Measurements from ENCODE around the gene SPTY2D1.
"Not testable (repeated sequence)": the region's sequence is repeated elsewhere in the genome, so short reads cannot be mapped to it uniquely, and the experiment has no call there.

Gene SPTY2D1

GRCh38 chr11:18677560-18677959 lies 43.4 kb upstream of the SPTY2D1 start:
- no peaks in the 10 kb centered on the region for H4K20me1 ChIP-seq (ENCODE audit: control insufficient read depth, insufficient read depth, low read depth, low read length)
- no peaks in the 10 kb centered on the region for H3K9me2 ChIP-seq (replicated peaks; ENCODE audit: control insufficient read depth, low read length)
- H3K4me2 ChIP-seq (ENCODE audit: low read length) = no peak overlapping the region
- no peak overlapping the region for H3K27ac ChIP-seq (ENCODE audit: low read depth, low read length)
- H3K27me3 ChIP-seq (ENCODE audit: control insufficient read depth, low read length) = no peaks in the 10 kb centered on the region
- H3K4me3 ChIP-seq (ENCODE audit: low read length) = no peak overlapping the region
- H3K79me2 ChIP-seq (ENCODE audit: control insufficient read depth, low read length) = no peaks in the 10 kb centered on the region
- H3F3A ChIP-seq (ENCODE audit: control insufficient read depth, insufficient read depth) = no peaks in the 10 kb centered on the region
- H3K9me3 ChIP-seq (ENCODE audit: control insufficient read depth, insufficient read depth, low read length) = no peaks in the 10 kb centered on the region
- no peaks in the 10 kb centered on the region for H3K4me1 ChIP-seq (ENCODE audit: control insufficient read depth, low read length)
- no peaks in the 10 kb centered on the region for H3K36me3 ChIP-seq (ENCODE audit: control insufficient read depth, low read length)
- TF ChIP-seq EZH2phosphoT487 (IDR thresholded peaks at IDR 0.05; ENCODE audit: borderline replicate concordance, low read length) (no peak), CTCF (IDR thresholded peaks at IDR 0.05; ENCODE audit: low read depth, low read length, poor library complexity, severe bottlenecking) (no peak)

- Histone ChIP-seq H3K4me3 (ENCODE audit: low read length) (no peak overlapping the region), H3F3A (ENCODE audit: control insufficient read depth, insufficient read depth) (no peaks in the 10 kb centered on the region), H3K79me2 (ENCODE audit: control insufficient read depth, low read length) (no peaks in the 10 kb centered on the region), H4K20me1 (ENCODE audit: control insufficient read depth, insufficient read depth, low read depth, low read length) (no peaks in the 10 kb centered on the region), H3K27ac (ENCODE audit: low read depth, low read length) (no peak overlapping the region), H3K4me2 (ENCODE audit: low read length) (no peak overlapping the region), H3K27me3 (ENCODE audit: control insufficient read depth, low read length) (no peaks in the 10 kb centered on the region), H3K9me3 (ENCODE audit: control insufficient read depth, insufficient read depth, low read length) (no peaks in the 10 kb centered on the region), H3K4me1 (ENCODE audit: control insufficient read depth, low read length) (peaks cover 5% of the 10 kb centered on the region), H3K9me2 (replicated peaks; ENCODE audit: control insufficient read depth, low read length) (no peaks in the 10 kb centered on the region), H3K36me3 (ENCODE audit: control insufficient read depth, low read length) (no peaks in the 10 kb centered on the region)
- TF ChIP-seq CTCF (IDR thresholded peaks at IDR 0.05; ENCODE audit: low read depth, low read length, poor library complexity, severe bottlenecking) (no peak), EZH2phosphoT487 (IDR thresholded peaks at IDR 0.05; ENCODE audit: borderline replicate concordance, low read length) (no peak)
Observed at GRCh38 chr11:18676803-18677202, 42.7 kb upstream of the SPTY2D1 start.

GRCh38 chr11:18672209-18672608 lies 38.1 kb upstream of the SPTY2D1 start:
- H3K4me3 ChIP-seq (ENCODE audit: low read length); H4K20me1 ChIP-seq (ENCODE audit: control insufficient read depth, insufficient read depth, low read depth, low read length); H3K4me2 ChIP-seq (ENCODE audit: low read length); H3K9me2 ChIP-seq (replicated peaks; ENCODE audit: control insufficient read depth, low read length); H3K27me3 ChIP-seq (ENCODE audit: control insufficient read depth, low read length); H3K9me3 ChIP-seq (ENCODE audit: control insufficient read depth, insufficient read depth, low read length); H3K27ac ChIP-seq (ENCODE audit: low read depth, low read length); H3K4me1 ChIP-seq (ENCODE audit: control insufficient read depth, low read length); H3F3A ChIP-seq (ENCODE audit: control insufficient read depth, insufficient read depth); H3K79me2 ChIP-seq (ENCODE audit: control insufficient read depth, low read length); H3K36me3 ChIP-seq (ENCODE audit: control insufficient read depth, low read length): not testable (repeated sequence)

GRCh38 chr11:18671246-18671645 lies 37.1 kb upstream of the SPTY2D1 start:
- no peaks in the 10 kb centered on the region for H3K9me2 ChIP-seq (replicated peaks; ENCODE audit: control insufficient read depth, low read length)
- no peak overlapping the region for H3K27ac ChIP-seq (ENCODE audit: low read depth, low read length)
- H4K20me1 ChIP-seq (ENCODE audit: control insufficient read depth, insufficient read depth, low read depth, low read length) = no peaks in the 10 kb centered on the region
- no peaks in the 10 kb centered on the region for H3K36me3 ChIP-seq (ENCODE audit: control insufficient read depth, low read length)
- H3K4me1 ChIP-seq (ENCODE audit: control insufficient read depth, low read length) = peaks cover 5% of the 10 kb centered on the region
- H3K27me3 ChIP-seq (ENCODE audit: control insufficient read depth, low read length) = no peaks in the 10 kb centered on the region
- no peaks in the 10 kb centered on the region for H3K9me3 ChIP-seq (ENCODE audit: control insufficient read depth, insufficient read depth, low read length)
- H3K4me3 ChIP-seq (ENCODE audit: low read length) = no peak overlapping the region
- no peaks in the 10 kb centered on the region for H3K79me2 ChIP-seq (ENCODE audit: control insufficient read depth, low read length)
- TF ChIP-seq EZH2phosphoT487 (IDR thresholded peaks at IDR 0.05; ENCODE audit: borderline replicate concordance, low read length) (no peak), CTCF (IDR thresholded peaks at IDR 0.05; ENCODE audit: low read depth, low read length, poor library complexity, severe bottlenecking) (no peak)
- H3F3A ChIP-seq (ENCODE audit: control insufficient read depth, insufficient read depth) = no peaks in the 10 kb centered on the region
- no peak overlapping the region for H3K4me2 ChIP-seq (ENCODE audit: low read length)

Data from DOHH2 (cell line).